ENCODE results near the gene NBPF1. TPM values are rescaled to one million over a fixed set of nuclear protein-coding genes. Genes with fewer than 3 reads are reported as not detected.
"Not testable (repeated sequence)": the region's sequence is repeated elsewhere in the genome, so short reads cannot be mapped to it uniquely, and the experiment has no call there.

The NBPF1 gene
- total RNA-seq, 1 experiment from 2014 or later, result 18.9 TPM

DNA sequence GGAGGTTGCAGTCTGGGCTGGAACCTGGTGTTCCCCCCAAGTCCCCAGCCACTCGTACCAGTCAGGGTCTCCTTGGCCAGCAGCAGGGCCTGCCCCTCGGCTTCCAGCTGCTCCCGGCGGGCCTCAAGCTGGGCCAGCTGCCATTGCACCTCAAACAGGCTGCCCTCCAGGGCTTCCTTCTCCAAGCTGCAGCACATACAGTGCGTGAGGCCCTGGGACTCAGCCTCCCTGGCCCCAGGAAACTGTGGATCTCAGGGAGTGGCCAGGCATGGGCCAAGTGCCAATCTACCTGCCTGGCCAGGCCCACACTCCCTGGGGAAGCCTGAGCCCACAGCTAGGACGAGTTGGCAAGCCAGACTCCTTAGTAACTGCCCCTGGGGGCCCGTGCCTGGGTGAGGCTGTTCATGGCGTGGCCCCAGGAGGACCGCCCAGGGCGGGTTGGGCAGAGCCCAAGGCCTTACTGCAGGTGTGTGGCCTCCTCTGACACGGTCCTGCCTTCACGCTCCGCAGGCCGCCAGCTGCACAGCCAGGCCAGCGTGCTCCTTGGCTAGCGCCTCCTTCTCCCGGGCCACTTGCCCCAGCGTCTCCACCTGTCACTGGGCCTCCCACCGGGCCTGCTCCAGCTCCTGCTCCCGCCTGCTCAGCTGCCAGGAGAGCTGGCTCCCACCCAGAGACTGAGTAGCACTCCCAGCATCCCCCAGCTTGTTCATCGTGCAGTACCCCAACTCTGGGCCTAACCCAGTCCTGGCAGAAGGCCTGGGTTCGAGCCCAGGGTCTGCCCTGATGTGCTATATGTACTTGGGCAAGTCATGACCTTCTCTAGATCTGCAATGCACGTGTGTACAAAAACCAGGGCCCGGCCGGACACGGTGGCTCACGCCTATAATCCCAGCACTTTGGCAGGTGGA, 10.7 kb upstream of the NBPF1 start:
- DNase-seq (ENCODE audit: low read depth), result not testable (repeated sequence)

GRCh38 chr1:16623337-16623736, 10.0 kb upstream of the NBPF1 start:
- DNase-seq (ENCODE audit: low read depth), result peak; percentile 89

- DNase-seq (ENCODE audit: low read depth), result not testable (repeated sequence)
Measured at GRCh38 chr1:16621681-16622315, 8.4 kb upstream of the NBPF1 start.

- no peak for DNase-seq (ENCODE audit: low read depth)
Measured at GRCh38 chr1:16621300-16621658, 7.9 kb upstream of the NBPF1 start.

DNA sequence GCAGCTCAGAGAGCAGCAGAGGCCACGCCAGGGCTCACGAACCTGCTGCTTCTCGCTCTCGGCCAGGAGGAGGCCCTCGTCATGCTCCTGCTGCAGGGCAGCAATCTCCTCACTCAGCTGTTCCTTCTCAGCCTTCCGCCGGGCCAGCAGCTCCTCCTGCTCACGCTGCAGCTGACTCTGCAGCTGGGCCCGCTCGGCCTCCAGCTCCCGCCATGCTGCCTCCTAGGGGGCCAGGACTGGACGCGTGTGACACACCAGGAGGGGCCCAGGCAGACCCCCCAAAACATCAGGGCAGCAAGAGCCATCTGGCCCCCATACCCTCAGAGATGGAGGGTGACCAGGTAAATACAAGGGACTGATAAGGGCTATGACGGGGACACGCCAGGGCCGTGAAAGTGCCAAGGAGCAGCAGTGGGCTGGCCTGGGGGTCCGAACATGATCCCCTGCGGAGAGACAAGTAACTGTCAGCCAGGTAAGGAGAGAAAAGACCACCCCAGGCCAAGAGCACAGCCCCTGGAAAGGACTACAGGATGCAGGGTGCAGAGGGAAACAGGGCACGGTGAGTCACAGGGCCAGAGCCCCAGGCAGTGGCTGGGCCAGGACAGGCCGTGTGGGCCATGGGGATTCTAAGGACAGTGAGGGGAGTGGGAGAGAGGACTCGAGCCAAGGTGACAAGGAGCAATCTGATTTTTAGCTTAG, 6.6 kb upstream of the NBPF1 start:
- not testable (repeated sequence) for DNase-seq (ENCODE audit: low read depth)

DNA sequence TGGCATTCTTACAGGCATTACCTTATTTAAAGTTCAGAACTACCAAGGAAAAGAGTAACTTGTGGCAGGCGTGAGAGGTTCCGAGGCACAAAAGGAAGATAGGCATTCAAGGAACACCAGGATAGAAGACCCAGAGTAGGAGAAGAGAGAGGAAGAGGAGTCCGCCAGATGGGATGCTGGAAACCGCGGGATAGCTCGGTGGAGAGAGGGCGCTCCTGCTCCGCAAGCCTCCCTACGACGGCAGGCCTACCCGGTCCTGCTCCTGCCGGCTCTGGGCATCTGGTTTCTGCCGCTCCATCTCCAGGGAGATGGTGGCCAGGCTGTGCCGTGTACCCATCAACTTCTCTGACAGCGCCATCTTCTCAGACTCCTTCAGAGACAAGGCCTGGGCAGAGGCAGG, 5.4 kb upstream of the NBPF1 start:
- no peak for DNase-seq (ENCODE audit: low read depth)

GRCh38 chr1:16617778-16618580, 4.6 kb upstream of the NBPF1 start:
- no peak for DNase-seq (ENCODE audit: low read depth)

DNA sequence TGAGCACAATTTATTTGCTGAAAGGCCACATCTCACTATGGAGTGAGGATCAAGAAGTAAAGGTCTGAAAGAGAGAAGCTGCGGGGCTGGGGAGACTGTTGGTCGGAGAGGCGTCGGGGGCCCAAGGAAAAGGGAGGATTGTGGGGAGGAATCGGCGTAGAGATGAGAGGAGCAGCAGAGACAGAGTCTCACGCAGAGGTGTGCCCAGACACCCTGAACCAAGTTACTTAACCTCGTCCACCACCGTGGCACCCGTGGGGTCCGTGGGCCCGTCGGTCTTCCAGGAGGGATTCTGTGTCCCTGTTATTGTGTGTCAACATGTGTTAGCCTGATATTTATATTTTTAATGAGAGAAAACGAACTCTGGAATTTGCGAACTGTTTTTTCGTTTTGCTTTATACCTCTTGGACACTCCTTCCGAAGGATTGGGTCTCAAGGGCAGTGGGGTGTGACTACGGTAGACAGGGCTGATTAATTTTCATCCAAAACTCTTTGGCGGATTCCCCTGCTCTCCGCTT, 3.8 kb upstream of the NBPF1 start:
- DNase-seq (ENCODE audit: low read depth), result no peak

GRCh38 chr1:16615253-16616252, 2.2 kb upstream of the NBPF1 start:
- DNase-seq (ENCODE audit: low read depth), result no peak

GRCh38 chr1:16614361-16615252, 1.2 kb upstream of the NBPF1 start:
- no peak for DNase-seq (ENCODE audit: low read depth)

- peak; percentile 79 for DNase-seq (ENCODE audit: low read depth)
Measured at GRCh38 chr1:16612332-16613172, 812 bp downstream of the NBPF1 start.

- not testable (repeated sequence) for DNase-seq (ENCODE audit: low read depth)
Measured at GRCh38 chr1:16611981-16612331, 1.4 kb downstream of the NBPF1 start.

GRCh38 chr1:16611164-16611563, 2.2 kb downstream of the NBPF1 start:
- not testable (repeated sequence) for DNase-seq (ENCODE audit: low read depth)

GRCh38 chr1:16610553-16610952, 2.8 kb downstream of the NBPF1 start:
- not testable (repeated sequence) for DNase-seq (ENCODE audit: low read depth)

DNA sequence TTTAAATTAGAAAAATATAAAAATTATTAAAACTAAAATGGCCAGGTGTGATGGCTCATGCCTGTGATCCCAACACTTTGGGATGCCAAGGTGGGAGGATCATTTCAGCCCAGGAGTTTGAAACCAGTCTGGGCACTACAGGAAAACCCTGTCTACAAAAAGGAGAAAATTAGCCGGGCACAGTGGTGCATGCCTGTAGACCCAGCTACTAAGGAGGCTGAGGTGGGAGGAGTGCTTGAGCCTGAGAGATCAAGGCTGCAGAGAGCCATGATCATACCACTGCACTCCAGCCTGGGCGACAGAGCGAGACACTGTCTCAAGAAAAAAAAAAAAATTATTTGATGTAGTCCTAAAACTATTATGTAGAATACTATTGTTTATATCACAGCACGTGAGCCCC, 3.6 kb downstream of the NBPF1 start:
- DNase-seq (ENCODE audit: low read depth), result not testable (repeated sequence)

- DNase-seq (ENCODE audit: low read depth), result no peak
Measured at GRCh38 chr1:16608838-16609560, 4.4 kb downstream of the NBPF1 start.

All from RPMI7951 (cell line).